HepG2 (cell line): ENCODE results near the gene TREM1. TPM values are rescaled to one million over a fixed set of nuclear protein-coding genes. Genes with fewer than 3 reads are reported as not detected.

Experiments used
- ATAC-seq: fragments of 200-7000 bp; cut with Tn5 transposase; 3 replicates; pipeline ENCODE4 v1.9.1; 2020; ENCODE audit warnings: mild to moderate bottlenecking, moderate library complexity
- BruUV-seq: library from RNA; stranded (reverse); fragments of 400-500 nt; replicated peaks from 2 replicates; lab custom pipeline; 2021; lab: Mats Ljungman, UMichigan
- CTCF ChIA-PET: fragments of 300-600 bp; formaldehyde crosslinking; extraction: SDS; loops from one replicate; lab custom pipeline; 2021; ENCODE audit warnings: low total read pairs, inconsistent platforms, low intra/inter-chr PET ratio; lab: Yijun Ruan, JAX
- POLR2A ChIA-PET: fragments of 350-600 bp; sonication (Branson Sonifier 250); formaldehyde crosslinking; loops from one replicate; lab custom pipeline; 2020; ENCODE audit warnings: antibody characterized with exemption, inconsistent platforms; lab: Yijun Ruan, JAX
- DNase-seq: peaks from one replicate; pipeline ENCODE4 v3.0.0-alpha.2; 2015; ENCODE audit warnings: low spot score
- FAIRE-seq: peaks from 3 replicates; lab custom pipeline; 2011; peaks lifted over from hg19 to GRCh38; lab: Jason Lieb, UNC
- H2AFZ ChIP-seq: one replicate; pipeline ENCODE4 v1.6.1; 2011; ENCODE audit warnings: low read length, inconsistent platforms
- H3K27ac ChIP-seq: fragments of 300-600 bp; 3 replicates; pipeline ENCODE4 v1.8.0; 2011; ENCODE audit warnings: mixed run types, mild to moderate bottlenecking, mixed read lengths, low read length, inconsistent platforms; ENCODE audit not compliant: insufficient read depth; ENCODE audit errors: extremely low read length
- H3K27me3 ChIP-seq, 2 experiments: fragments of 200-600 bp in 1 of 2; 2 replicates in 1 of 2; 3 replicates in 1 of 2; pipeline versions ENCODE4 v1.6.0 to v1.8.0; 2011; ENCODE audit warnings: low read length in 2 of 2, mild to moderate bottlenecking in 2 of 2, moderate library complexity in 2 of 2, inconsistent platforms in 1 of 2; ENCODE audit not compliant: insufficient read depth in 2 of 2, control insufficient read depth in 1 of 2
- H3K36me3 ChIP-seq, 2 experiments: fragments of 200-600 bp in 1 of 2; replicated peaks in 1 of 2; 2 replicates in 1 of 2; 3 replicates in 1 of 2; pipeline versions ENCODE4 v1.5.1 to v1.8.0; 2011; ENCODE audit warnings: low read length in 2 of 2, inconsistent platforms in 1 of 2; ENCODE audit not compliant: insufficient read depth in 2 of 2, control insufficient read depth in 1 of 2
- H3K4me1 ChIP-seq: 2 replicates; pipeline ENCODE4 v1.5.1; 2012; ENCODE audit warnings: low read length, inconsistent platforms; ENCODE audit not compliant: insufficient read depth
- H3K4me2 ChIP-seq: 2 replicates; pipeline ENCODE4 v1.6.0; 2011; ENCODE audit warnings: low read depth, low read length, inconsistent platforms
- H3K4me3 ChIP-seq, 3 experiments: fragments of 200-600 bp in 1 of 3; sonication (generic), shearing (Covaris generic) in 1 of 3; replicated peaks in 1 of 3; 2 replicates each; pipeline ENCODE4 v1.5.1; 2011 to 2016; ENCODE audit warnings: low read length in 3 of 3, inconsistent platforms in 2 of 3, low read depth in 2 of 3, mild to moderate bottlenecking in 2 of 3, control low read depth in 1 of 3, mixed read lengths in 1 of 3; ENCODE audit not compliant: insufficient read depth in 1 of 3
- H3K79me2 ChIP-seq: one replicate; pipeline ENCODE4 v1.6.1; 2011; ENCODE audit warnings: low read length, inconsistent platforms; ENCODE audit not compliant: insufficient read depth
- H3K9ac ChIP-seq: 2 replicates; pipeline ENCODE4 v1.6.0; 2011; ENCODE audit warnings: mild to moderate bottlenecking, low read depth, low read length, inconsistent platforms; ENCODE audit not compliant: insufficient read depth
- H3K9me3 ChIP-seq: 2 replicates; pipeline ENCODE4 v1.5.1; 2012; ENCODE audit warnings: mild to moderate bottlenecking, low read length
- H4K20me1 ChIP-seq: 2 replicates; pipeline ENCODE4 v1.6.0; 2011; ENCODE audit warnings: inconsistent platforms, mild to moderate bottlenecking, low read length, moderate library complexity; ENCODE audit not compliant: insufficient read depth
- CHD2 ChIP-seq: IDR thresholded peaks from 2 replicates; pipeline ENCODE4 v1.6.1; 2011; ENCODE audit warnings: low read depth, low read length, improper control_type of control experiment
- CHD4 ChIP-seq: fragments of 200-600 bp; sonication (generic); IDR thresholded peaks from 2 replicates; pipeline ENCODE4 v1.7.0; 2017; ENCODE audit warnings: mild to moderate bottlenecking, low read length, borderline replicate concordance
- HBP1 ChIP-seq: IDR thresholded peaks from 2 replicates; pipeline ENCODE4 v1.6.1; 2016; ENCODE audit warnings: low read depth, control low read depth
- KDM4B ChIP-seq: sonication (generic); formaldehyde crosslinking; IDR thresholded peaks from 2 replicates; pipeline ENCODE4 v1.4.0; 2020; ENCODE audit warnings: missing genetic modification reagents
- TBX3 ChIP-seq: fragments of 450-650 bp; IDR thresholded peaks from 2 replicates; pipeline ENCODE4 v1.6.1; 2017; ENCODE audit warnings: antibody characterized with exemption, mild to moderate bottlenecking, inconsistent platforms, borderline replicate concordance
- ZBTB10 ChIP-seq: sonication (generic); formaldehyde crosslinking; IDR thresholded peaks from 2 replicates; pipeline ENCODE4 v1.4.0; 2020; ENCODE audit warnings: missing genetic modification reagents, borderline replicate concordance
- ZNF546 ChIP-seq: sonication (generic); formaldehyde crosslinking; conservative IDR thresholded peaks from 2 replicates; pipeline ENCODE4 v1.8.1; 2023; ENCODE audit warnings: mild to moderate bottlenecking, missing genetic modification reagents
- ZNF562 ChIP-seq: sonication (generic); formaldehyde crosslinking; IDR thresholded peaks from 2 replicates; pipeline ENCODE4 v1.8.0; 2022; ENCODE audit warnings: missing genetic modification reagents, borderline replicate concordance
- ZNF724P ChIP-seq: sonication (generic); formaldehyde crosslinking; IDR thresholded peaks from 2 replicates; pipeline ENCODE4 v1.8.0; 2022; ENCODE audit warnings: missing genetic modification reagents, borderline replicate concordance
- whole genome bisulfite sequencing: methylation state at CpG from one replicate; pipeline ENCODE4 v1.1.6; 2017; ENCODE audit warnings: low lambda C conversion rate; 5-methylcytosine and 5-hydroxymethylcytosine counted together
- in situ Hi-C: cut with HindIII; loops from 2 replicates; pipeline ENCODE4 v1.10.0; 2017; ENCODE audit warnings: low pct_unique_long_range_greater_than_20kb; ENCODE audit not compliant: extremely low pct_ligation_motif_present
- intact Hi-C: fragments of 100-400 bp; cut with micrococcal nuclease; formaldehyde crosslinking; loops from one replicate; pipeline ENCODE4 v1.10.0; 2022; ENCODE audit not compliant: unreplicated experiment
- polyA plus RNA-seq, 8 experiments: library from polyadenylated mRNA; depleted of rRNA in 3 of 8; stranded (reverse) in 7 of 8; unstranded in 1 of 8; fragments of >200 nt; fragmentation: Illumina TruSeq in 4 of 8; extraction: Trizol in 4 of 8; gene quantifications; 2 replicates each; pipeline versions ENCODE4 v1.2.1 to v1.2.3, GENCODE V29; 2011 to 2016; ENCODE audit warnings: low read depth in 4 of 8, missing spikeins in 1 of 8, mixed read lengths in 1 of 8; ENCODE audit not compliant: insufficient read depth in 1 of 8
- total RNA-seq, 5 experiments: library from RNA; depleted of rRNA; stranded (reverse); fragments of >200 nt; fragmentation: Illumina TruSeq; extraction: Trizol; gene quantifications; 2 replicates each; pipeline ENCODE4 v1.2.3, GENCODE V29; 2016; ENCODE audit warnings: low read depth in 1 of 5

Gene TREM1
- total and polyA plus RNA-seq, 2 of the 13 experiments (the other 11 are each of a cell fraction or from before 2014, with no cell fraction given), result 0.49 TPM; not detected in 1

- in situ Hi-C loops, result no loop called here
These were observed 16.2 kb upstream of the TREM1 start for GRCh38 chr6:41302638-41303037.

More at GRCh38 chr6:41302638-41303037, 16.2 kb upstream of the TREM1 start:
- 22% methylated on average over 5 of the region's 5 CpGs for WGBS
- ATAC-seq (no peak), DNase-seq (no peak), FAIRE-seq (no peak)
- no TSS peak for BruUV-seq
- CTCF ChIA-PET, result no interaction called here
- Histone ChIP-seq H3K9me3 (no peaks in the 10 kb centered on the region), H3K36me3 (no peaks in the 10 kb centered on the region), H3K4me1 (peaks cover 6% of the 10 kb centered on the region), H2AFZ (no peak overlapping the region), H3K4me2 (no peak overlapping the region), H3K27ac (no peak overlapping the region), H3K79me2 (no peaks in the 10 kb centered on the region), H3K9ac (no peak overlapping the region), H3K4me3 (no peak overlapping the region), H4K20me1 (no peaks in the 10 kb centered on the region), H3K27me3 (peaks cover 0 to 15% of the 10 kb centered on the region in 2 experiments; a peak in 3 of 5 replicates)
- TF ChIP-seq TBX3, result no peak
- no peak for TF ChIP-seq CHD4
- no peak for TF ChIP-seq KDM4B (CRISPR knock-in tag)
- TF ChIP-seq ZNF546 (CRISPR knock-in tag), result no peak
- no peak for TF ChIP-seq ZNF562 (CRISPR knock-in tag)
- TF ChIP-seq ZNF724P, result no peak
- no peak for TF ChIP-seq CHD2
- no peak for TF ChIP-seq ZBTB10 (CRISPR knock-in tag)
- no peak for TF ChIP-seq HBP1 (CRISPR knock-in tag)
- intact Hi-C loops, result no loop called here
- POLR2A ChIA-PET, result no interaction called here
